OCI-LY1 (cell line): ENCODE results near the gene RASGEF1C.

Experiments
- EZH2 ChIP-seq: fragments of 200-600 bp; sonication (generic), shearing (Covaris generic); IDR thresholded peaks from 2 replicates; pipeline ENCODE4 v1.8.0; 2017; ENCODE audit warnings: borderline replicate concordance, mixed run types, mild to moderate bottlenecking, antibody characterized with exemption, low read length, moderate library complexity, mixed read lengths
- TF ChIP-seq, protein P1 (sequence below): fragments of 200-600 bp; sonication (generic), shearing (Covaris generic); IDR thresholded peaks from 2 replicates; pipeline ENCODE4 v1.5.1; 2017; ENCODE audit warnings: mild to moderate bottlenecking, antibody characterized with exemption, low read length, moderate library complexity, mixed read lengths

DNA sequence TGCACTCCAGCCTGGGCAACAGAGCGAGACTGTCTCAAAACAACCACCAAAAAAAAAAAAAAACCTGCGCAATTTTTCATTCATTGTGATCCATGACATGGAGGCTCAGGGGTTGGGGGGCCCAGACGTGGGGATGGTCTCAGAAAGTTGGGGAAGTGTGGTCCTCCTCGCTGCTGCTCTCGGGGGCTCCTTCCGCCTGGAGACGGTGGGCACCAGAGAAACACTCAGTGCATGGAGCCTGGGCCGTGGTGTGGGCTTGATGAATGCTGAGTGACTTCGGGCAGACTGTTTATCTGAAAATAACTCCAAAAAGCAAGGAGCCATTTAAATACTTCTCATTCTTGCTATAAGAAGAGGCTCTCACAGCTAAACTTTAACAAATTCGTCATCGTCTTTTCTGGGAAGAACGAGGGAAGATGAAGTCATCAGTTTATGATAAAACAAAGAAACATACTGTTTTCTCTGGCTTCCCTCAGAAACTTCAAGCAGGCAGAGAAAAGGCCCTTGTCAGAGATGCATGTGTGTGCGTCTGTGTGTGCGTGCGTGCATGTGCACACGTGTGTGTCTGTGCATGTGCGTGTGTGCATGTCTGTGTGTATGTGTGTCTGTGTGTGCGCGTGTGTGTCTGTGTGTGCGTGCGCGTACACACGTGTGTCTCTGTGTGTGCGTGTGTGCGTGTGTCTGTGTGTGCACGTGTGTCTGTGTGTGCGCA lies 35.0 kb downstream of the RASGEF1C start:
- TF ChIP-seq, protein P1, sequence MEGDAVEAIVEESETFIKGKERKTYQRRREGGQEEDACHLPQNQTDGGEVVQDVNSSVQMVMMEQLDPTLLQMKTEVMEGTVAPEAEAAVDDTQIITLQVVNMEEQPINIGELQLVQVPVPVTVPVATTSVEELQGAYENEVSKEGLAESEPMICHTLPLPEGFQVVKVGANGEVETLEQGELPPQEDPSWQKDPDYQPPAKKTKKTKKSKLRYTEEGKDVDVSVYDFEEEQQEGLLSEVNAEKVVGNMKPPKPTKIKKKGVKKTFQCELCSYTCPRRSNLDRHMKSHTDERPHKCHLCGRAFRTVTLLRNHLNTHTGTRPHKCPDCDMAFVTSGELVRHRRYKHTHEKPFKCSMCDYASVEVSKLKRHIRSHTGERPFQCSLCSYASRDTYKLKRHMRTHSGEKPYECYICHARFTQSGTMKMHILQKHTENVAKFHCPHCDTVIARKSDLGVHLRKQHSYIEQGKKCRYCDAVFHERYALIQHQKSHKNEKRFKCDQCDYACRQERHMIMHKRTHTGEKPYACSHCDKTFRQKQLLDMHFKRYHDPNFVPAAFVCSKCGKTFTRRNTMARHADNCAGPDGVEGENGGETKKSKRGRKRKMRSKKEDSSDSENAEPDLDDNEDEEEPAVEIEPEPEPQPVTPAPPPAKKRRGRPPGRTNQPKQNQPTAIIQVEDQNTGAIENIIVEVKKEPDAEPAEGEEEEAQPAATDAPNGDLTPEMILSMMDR, result no peak
- TF ChIP-seq EZH2, result no peak
